Measurements from ENCODE around the gene TTC23.

TTC23 gene

GRCh38 chr15:99110093-99110492 lies 139.3 kb downstream of the TTC23 start:
- Histone ChIP-seq H3K9ac (ENCODE audit: low read depth, low read length) (no peak overlapping the region), H3K36me3 (ENCODE audit: control insufficient read depth, insufficient read depth, low read length) (no peaks in the 10 kb centered on the region), H3K9me3 (ENCODE audit: control insufficient read depth, insufficient read depth, low read length) (no peaks in the 10 kb centered on the region), H3K4me3 (ENCODE audit: low read depth, low read length) (no peak overlapping the region), H3K4me1 (ENCODE audit: control insufficient read depth, insufficient read depth, low read length) (no peaks in the 10 kb centered on the region), H3K27me3 (ENCODE audit: control insufficient read depth, insufficient read depth, low read length) (peaks cover 29% of the 10 kb centered on the region)

GRCh38 chr15:99109555-99110021 lies 139.8 kb downstream of the TTC23 start:
- no peaks in the 10 kb centered on the region for H3K9me3 ChIP-seq (ENCODE audit: control insufficient read depth, insufficient read depth, low read length)
- no peaks in the 10 kb centered on the region for H3K36me3 ChIP-seq (ENCODE audit: control insufficient read depth, insufficient read depth, low read length)
- H3K4me3 ChIP-seq (ENCODE audit: low read depth, low read length) = no peak overlapping the region
- no peaks in the 10 kb centered on the region for H3K4me1 ChIP-seq (ENCODE audit: control insufficient read depth, insufficient read depth, low read length)
- H3K27me3 ChIP-seq (ENCODE audit: control insufficient read depth, insufficient read depth, low read length) = peaks cover 30% of the 10 kb centered on the region
- no peak overlapping the region for H3K9ac ChIP-seq (ENCODE audit: low read depth, low read length)

GRCh38 chr15:99108993-99109392 lies 140.4 kb downstream of the TTC23 start:
- H3K36me3 ChIP-seq (ENCODE audit: control insufficient read depth, insufficient read depth, low read length) = no peaks in the 10 kb centered on the region
- H3K27me3 ChIP-seq (ENCODE audit: control insufficient read depth, insufficient read depth, low read length) = peaks cover 30% of the 10 kb centered on the region
- H3K4me1 ChIP-seq (ENCODE audit: control insufficient read depth, insufficient read depth, low read length) = no peaks in the 10 kb centered on the region
- H3K9me3 ChIP-seq (ENCODE audit: control insufficient read depth, insufficient read depth, low read length) = no peaks in the 10 kb centered on the region
- no peak overlapping the region for H3K9ac ChIP-seq (ENCODE audit: low read depth, low read length)
- no peak overlapping the region for H3K4me3 ChIP-seq (ENCODE audit: low read depth, low read length)

- no peaks in the 10 kb centered on the region for H3K4me1 ChIP-seq (ENCODE audit: control insufficient read depth, insufficient read depth, low read length)
- peaks cover 45% of the 10 kb centered on the region for H3K27me3 ChIP-seq (ENCODE audit: control insufficient read depth, insufficient read depth, low read length)
- H3K4me3 ChIP-seq (ENCODE audit: low read depth, low read length) = no peak overlapping the region
Measured at GRCh38 chr15:99106417-99107220, 142.8 kb downstream of the TTC23 start.

GRCh38 chr15:99105514-99106341 lies 143.7 kb downstream of the TTC23 start:
- H3K4me3 ChIP-seq (ENCODE audit: low read depth, low read length) = peak overlapping the region; percentile 58
- H3K27me3 ChIP-seq (ENCODE audit: control insufficient read depth, insufficient read depth, low read length) = peaks cover 48% of the 10 kb centered on the region
- no peak overlapping the region for H3K9ac ChIP-seq (ENCODE audit: low read depth, low read length)
- H3K9me3 ChIP-seq (ENCODE audit: control insufficient read depth, insufficient read depth, low read length) = no peaks in the 10 kb centered on the region
- no peaks in the 10 kb centered on the region for H3K36me3 ChIP-seq (ENCODE audit: control insufficient read depth, insufficient read depth, low read length)
- no peaks in the 10 kb centered on the region for H3K4me1 ChIP-seq (ENCODE audit: control insufficient read depth, insufficient read depth, low read length)

More at GRCh38 chr15:99106417-99107220, 142.8 kb downstream of the TTC23 start:
- Histone ChIP-seq H3K9me3 (ENCODE audit: control insufficient read depth, insufficient read depth, low read length) (no peaks in the 10 kb centered on the region), H3K36me3 (ENCODE audit: control insufficient read depth, insufficient read depth, low read length) (no peaks in the 10 kb centered on the region), H3K9ac (ENCODE audit: low read depth, low read length) (no peak overlapping the region)

- no peak within 1 kb of the TSS for H3K9ac ChIP-seq (ENCODE audit: low read depth, low read length)
- peak within 1 kb of the TSS; percentile 58 for H3K4me3 ChIP-seq (ENCODE audit: low read depth, low read length)
- H3K27me3 ChIP-seq (ENCODE audit: control insufficient read depth, insufficient read depth, low read length) = peaks cover 52% of the 10 kb centered on the region
- H3K9me3 ChIP-seq (ENCODE audit: control insufficient read depth, insufficient read depth, low read length) = no peaks in the 10 kb centered on the region
- no peaks in the 10 kb centered on the region for H3K4me1 ChIP-seq (ENCODE audit: control insufficient read depth, insufficient read depth, low read length)
- H3K36me3 ChIP-seq (ENCODE audit: control insufficient read depth, insufficient read depth, low read length) = no peaks in the 10 kb centered on the region
Measured at GRCh38 chr15:99104788-99105513, 144.4 kb downstream of the TTC23 start, which contains the start of gene SYNM. Gene SYNM, plus strand, starts transcription at chr15:99105080. Its CDS starts 120 bp downstream, at chr15:99105200.

GRCh38 chr15:99103279-99103678 lies 146.1 kb downstream of the TTC23 start:
- Histone ChIP-seq H3K4me3 (ENCODE audit: low read depth, low read length) (no peak overlapping the region), H3K9ac (ENCODE audit: low read depth, low read length) (no peak overlapping the region), H3K9me3 (ENCODE audit: control insufficient read depth, insufficient read depth, low read length) (no peaks in the 10 kb centered on the region), H3K36me3 (ENCODE audit: control insufficient read depth, insufficient read depth, low read length) (no peaks in the 10 kb centered on the region), H3K4me1 (ENCODE audit: control insufficient read depth, insufficient read depth, low read length) (no peaks in the 10 kb centered on the region), H3K27me3 (ENCODE audit: control insufficient read depth, insufficient read depth, low read length) (peaks cover 69% of the 10 kb centered on the region)

- Histone ChIP-seq H3K36me3 (ENCODE audit: control insufficient read depth, insufficient read depth, low read length) (no peaks in the 10 kb centered on the region), H3K4me1 (ENCODE audit: control insufficient read depth, insufficient read depth, low read length) (no peaks in the 10 kb centered on the region), H3K9ac (ENCODE audit: low read depth, low read length) (no peak overlapping the region), H3K4me3 (ENCODE audit: low read depth, low read length) (no peak overlapping the region), H3K27me3 (ENCODE audit: control insufficient read depth, insufficient read depth, low read length) (peaks cover 64% of the 10 kb centered on the region), H3K9me3 (ENCODE audit: control insufficient read depth, insufficient read depth, low read length) (no peaks in the 10 kb centered on the region)
Measured at GRCh38 chr15:99102332-99103235, 146.8 kb downstream of the TTC23 start.

- Histone ChIP-seq H3K36me3 (ENCODE audit: control insufficient read depth, insufficient read depth, low read length) (no peaks in the 10 kb centered on the region), H3K4me3 (ENCODE audit: low read depth, low read length) (no peak overlapping the region), H3K9me3 (ENCODE audit: control insufficient read depth, insufficient read depth, low read length) (no peaks in the 10 kb centered on the region), H3K27me3 (ENCODE audit: control insufficient read depth, insufficient read depth, low read length) (peaks cover 53% of the 10 kb centered on the region), H3K4me1 (ENCODE audit: control insufficient read depth, insufficient read depth, low read length) (no peaks in the 10 kb centered on the region), H3K9ac (ENCODE audit: low read depth, low read length) (no peak overlapping the region)
Measured at GRCh38 chr15:99101501-99101900, 147.9 kb downstream of the TTC23 start.

GRCh38 chr15:99100245-99101173 lies 148.9 kb downstream of the TTC23 start:
- Histone ChIP-seq H3K9ac (ENCODE audit: low read depth, low read length) (no peak overlapping the region), H3K27me3 (ENCODE audit: control insufficient read depth, insufficient read depth, low read length) (peaks cover 43% of the 10 kb centered on the region), H3K36me3 (ENCODE audit: control insufficient read depth, insufficient read depth, low read length) (no peaks in the 10 kb centered on the region), H3K9me3 (ENCODE audit: control insufficient read depth, insufficient read depth, low read length) (no peaks in the 10 kb centered on the region), H3K4me3 (ENCODE audit: low read depth, low read length) (peak overlapping the region; percentile 45), H3K4me1 (ENCODE audit: control insufficient read depth, insufficient read depth, low read length) (no peaks in the 10 kb centered on the region)

Measured in iPS-15b (cell line).